GM12875 (cell line): ENCODE data around the gene FSTL3.
"Not testable (repeated sequence)": the region's sequence is repeated elsewhere in the genome, so short reads cannot be mapped to it uniquely, and the experiment has no call there.

ENCODE experiments used
- H3K4me3 ChIP-seq: one replicate; pipeline ENCODE4 v1.5.1; 2011; ENCODE audit warnings: low read depth, low read length, control low read depth
- TF ChIP-seq, protein P1 (sequence below): IDR thresholded peaks from 2 replicates; pipeline ENCODE4 v1.5.1; 2011; ENCODE audit warnings: low read depth, mild to moderate bottlenecking, control low read depth, inconsistent platforms, low read length, moderate library complexity, borderline replicate concordance; ENCODE audit not compliant: insufficient read depth

FSTL3 gene

DNA sequence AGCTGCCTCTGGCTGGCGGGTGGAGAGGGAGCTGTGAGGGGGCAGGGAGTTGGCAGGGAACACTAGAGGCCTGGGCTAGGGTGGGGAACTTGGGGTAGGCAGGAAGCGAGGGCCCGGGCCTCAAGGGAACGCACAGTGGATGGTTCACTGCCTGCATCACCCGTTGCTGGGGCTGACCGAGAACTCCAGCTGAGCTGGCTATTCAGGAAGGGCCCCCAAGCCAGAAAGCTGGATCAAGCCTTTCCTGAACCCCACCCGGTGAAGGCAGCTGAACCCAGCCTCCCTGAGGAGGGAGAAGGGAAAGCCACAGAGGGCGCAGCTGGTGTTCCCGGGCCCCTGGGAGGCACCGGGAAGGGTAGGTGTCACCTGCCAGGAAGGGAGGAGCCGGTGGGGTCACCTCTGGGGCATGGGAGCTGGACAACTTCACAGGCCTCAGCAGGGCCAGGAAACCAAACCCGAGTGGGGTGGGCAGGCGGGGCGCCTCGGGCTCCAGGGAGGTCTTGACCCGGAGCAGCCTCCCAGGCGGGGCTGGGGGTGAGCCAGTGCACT lies 46.4 kb downstream of the FSTL3 start:
- no peak overlapping the region for H3K4me3 ChIP-seq
- TF ChIP-seq, protein P1, sequence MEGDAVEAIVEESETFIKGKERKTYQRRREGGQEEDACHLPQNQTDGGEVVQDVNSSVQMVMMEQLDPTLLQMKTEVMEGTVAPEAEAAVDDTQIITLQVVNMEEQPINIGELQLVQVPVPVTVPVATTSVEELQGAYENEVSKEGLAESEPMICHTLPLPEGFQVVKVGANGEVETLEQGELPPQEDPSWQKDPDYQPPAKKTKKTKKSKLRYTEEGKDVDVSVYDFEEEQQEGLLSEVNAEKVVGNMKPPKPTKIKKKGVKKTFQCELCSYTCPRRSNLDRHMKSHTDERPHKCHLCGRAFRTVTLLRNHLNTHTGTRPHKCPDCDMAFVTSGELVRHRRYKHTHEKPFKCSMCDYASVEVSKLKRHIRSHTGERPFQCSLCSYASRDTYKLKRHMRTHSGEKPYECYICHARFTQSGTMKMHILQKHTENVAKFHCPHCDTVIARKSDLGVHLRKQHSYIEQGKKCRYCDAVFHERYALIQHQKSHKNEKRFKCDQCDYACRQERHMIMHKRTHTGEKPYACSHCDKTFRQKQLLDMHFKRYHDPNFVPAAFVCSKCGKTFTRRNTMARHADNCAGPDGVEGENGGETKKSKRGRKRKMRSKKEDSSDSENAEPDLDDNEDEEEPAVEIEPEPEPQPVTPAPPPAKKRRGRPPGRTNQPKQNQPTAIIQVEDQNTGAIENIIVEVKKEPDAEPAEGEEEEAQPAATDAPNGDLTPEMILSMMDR, result no peak

DNA sequence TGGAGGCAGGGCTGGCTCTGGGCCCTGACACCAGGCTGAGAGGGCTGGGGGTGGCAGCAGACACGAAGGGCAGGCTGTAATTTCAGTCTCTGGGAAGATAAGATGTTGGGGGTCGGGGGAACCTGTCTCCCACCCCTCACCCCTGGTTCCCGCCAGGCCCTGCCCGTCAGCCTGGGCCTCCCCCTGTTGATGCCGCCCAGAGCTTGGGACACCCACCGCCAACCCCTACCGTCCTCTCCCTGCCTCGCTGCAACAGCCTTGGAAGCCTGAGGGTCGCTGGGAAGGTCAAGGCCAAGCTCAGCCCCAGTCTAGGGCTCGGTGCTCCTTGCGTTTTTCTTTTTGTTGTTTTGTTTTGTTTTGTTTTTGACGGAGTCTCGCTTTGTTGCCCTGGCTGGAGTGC lies 47.1 kb downstream of the FSTL3 start:
- H3K4me3 ChIP-seq, result no peak overlapping the region

DNA sequence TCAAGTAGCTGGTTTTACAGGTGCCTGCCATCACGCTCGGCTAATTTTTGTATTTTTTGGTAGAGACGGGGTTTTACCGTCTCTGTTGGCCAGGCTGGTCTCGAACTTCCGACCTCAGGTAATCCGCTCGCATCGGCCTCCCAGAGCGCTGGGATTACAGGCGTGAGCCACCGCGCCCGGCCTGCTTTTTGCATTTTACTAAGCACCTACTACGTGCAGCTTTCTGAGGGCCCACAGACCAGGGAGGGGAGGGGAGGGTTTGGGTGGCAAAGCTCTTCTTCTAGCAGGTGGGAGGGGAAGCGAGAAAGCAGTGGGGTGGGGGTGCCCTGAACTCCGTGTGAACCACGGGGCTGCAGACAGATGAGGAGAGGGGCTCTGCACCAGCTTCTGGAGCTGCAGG lies 47.5 kb downstream of the FSTL3 start:
- H3K4me3 ChIP-seq, result no peak overlapping the region
- TF ChIP-seq, protein P1, result no peak

More for the DNA sequence above, 47.1 kb downstream of the FSTL3 start:
- TF ChIP-seq, protein P1, result no peak

DNA sequence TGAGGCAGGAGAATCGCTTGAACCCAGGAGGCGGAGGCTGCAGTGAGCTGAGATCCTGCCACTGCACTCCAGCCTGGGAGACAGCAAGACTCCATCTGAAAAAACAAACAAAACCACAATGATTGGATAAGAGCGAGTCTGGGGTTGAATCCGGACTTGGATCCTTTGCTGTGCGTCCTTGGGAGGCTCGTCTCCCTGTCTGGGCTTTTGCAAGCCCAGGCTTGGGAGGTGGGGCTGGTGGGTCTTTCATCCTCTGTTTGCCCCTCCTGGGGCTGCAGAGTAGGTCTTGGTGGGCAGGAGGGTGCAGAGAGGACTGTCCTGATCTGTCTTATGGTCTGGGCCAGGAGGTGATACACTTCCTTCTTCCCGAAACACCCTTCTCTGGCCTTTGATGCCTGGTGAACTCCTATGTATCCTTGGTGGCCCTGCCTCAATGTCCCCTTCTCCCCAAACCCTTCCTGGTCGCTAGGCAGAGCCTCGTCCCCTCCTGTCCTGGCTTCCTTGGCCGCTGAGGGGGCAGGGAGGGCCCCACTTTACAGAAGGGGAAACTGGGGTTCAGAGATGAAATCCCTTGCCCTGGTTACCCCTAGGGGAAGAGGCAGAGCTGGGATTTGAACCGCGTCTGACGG lies 49.4 kb downstream of the FSTL3 start:
- TF ChIP-seq, protein P1, result no peak
- H3K4me3 ChIP-seq, result no peak overlapping the region

DNA sequence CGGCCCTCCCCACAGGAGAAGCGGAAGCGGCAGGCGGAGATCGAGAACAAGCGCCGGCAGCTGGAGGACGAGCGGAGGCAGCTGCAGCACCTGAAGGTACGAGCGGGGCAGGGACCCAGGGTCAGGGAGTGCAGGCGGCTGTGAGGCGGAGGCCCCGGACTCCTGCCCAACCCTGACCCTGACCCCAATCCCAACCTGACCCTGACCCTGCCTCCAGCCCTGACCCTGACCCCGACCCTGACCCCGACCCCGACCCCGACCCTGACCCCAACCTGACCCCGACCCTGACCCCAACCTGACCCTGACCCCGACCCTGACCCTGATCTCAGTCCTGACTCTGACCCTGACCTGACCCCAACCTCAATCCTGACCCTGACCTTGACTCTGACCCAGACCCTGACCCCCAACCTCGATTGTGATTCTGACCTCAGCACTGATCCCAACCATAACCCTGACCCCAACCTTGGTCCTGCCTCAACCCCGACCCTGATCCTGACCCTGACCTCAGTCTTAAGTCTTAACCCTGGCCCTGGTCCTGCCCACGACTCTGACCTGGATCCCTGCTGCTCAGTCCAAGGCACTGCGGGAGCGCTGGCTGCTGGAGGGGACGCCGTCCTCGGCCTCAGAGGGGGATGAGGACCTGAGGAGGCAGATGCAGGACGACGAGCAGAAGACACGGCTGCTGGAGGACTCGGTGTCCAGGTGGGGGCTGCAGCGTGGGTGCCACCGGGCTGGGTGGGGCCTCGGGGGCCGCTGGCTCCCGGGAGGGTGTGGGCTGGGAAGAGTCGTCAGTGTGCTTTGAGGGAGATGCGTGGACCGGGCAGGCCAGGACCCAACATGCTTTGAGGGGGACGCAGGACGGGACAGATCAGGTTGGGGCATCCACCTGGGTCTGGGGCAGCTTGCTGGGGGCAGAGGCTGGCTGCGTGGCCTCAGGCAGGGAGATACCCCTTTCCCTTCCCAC lies 51.1 kb downstream of the FSTL3 start:
- TF ChIP-seq, protein P1, result no peak
- H3K4me3 ChIP-seq, result no peak overlapping the region

DNA sequence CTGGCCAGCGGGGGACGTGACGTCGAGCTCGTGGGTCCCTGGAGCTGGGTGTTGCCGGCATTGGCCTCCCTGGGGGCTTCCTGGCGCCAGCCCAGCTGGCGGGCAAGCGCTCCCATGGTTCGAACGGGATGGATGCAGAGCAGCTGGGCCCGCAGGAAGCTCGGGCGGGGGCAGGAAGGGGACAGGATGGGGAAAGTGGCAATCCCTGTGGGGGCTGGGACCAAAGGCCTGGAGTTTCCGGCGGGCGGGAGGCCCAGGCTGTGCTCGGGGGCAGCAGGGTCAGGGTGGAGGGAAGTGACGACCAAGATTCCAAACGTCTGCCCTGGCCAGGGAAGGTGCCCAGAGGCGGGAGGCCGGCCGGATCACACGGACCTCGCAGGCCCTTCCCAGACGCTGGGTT lies 51.8 kb downstream of the FSTL3 start:
- H3K4me3 ChIP-seq, result no peak overlapping the region
- TF ChIP-seq, protein P1, result no peak

DNA sequence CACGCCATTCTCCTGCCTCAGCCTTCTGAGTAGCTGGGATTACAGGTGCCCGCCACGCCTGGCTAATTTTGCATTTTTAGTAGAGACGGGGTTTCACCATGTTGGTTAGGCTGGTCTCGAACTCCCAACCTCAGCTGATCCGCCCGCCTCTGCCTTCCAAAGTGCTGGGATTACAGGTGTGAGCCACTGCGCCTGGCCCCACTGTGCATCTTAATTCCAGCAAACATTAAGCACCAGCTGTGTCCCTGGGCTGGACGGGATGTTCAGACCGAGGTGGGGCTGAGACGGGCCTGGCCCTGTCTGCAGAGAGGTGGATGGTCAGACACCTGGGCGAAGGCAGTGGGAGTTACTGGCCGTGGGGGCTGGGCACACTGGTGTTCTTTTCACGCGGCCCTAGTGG lies 53.4 kb downstream of the FSTL3 start:
- H3K4me3 ChIP-seq, result not testable (repeated sequence)
